Endothelial cell of umbilical vein (primary cell): ENCODE measurements around the gene CCDC136. TPM values are rescaled to one million over a fixed set of nuclear protein-coding genes. Genes with fewer than 3 reads are reported as not detected.

Source experiments
- BruUV-seq: library from RNA; stranded (reverse); fragments of 400-500 nt; replicated peaks from 2 replicates; lab custom pipeline; 2021; lab: Mats Ljungman, UMichigan
- CTCF ChIA-PET: fragments of 300-600, 350-600 bp; sonication (Branson Sonifier 250); formaldehyde crosslinking; loops from one replicate; lab custom pipeline; 2021; ENCODE audit warnings: antibody characterized with exemption, inconsistent platforms; lab: Charles Lee
- POLR2A ChIA-PET: fragments of 300-600, 350-600 bp; sonication (Branson Sonifier 250); formaldehyde crosslinking; loops from one replicate; lab custom pipeline; 2021; ENCODE audit warnings: antibody characterized with exemption, inconsistent platforms; lab: Charles Lee
- DNase-seq: peaks from one replicate; pipeline ENCODE4 v3.0.0-alpha.2; 2011; ENCODE audit warnings: low read depth, low spot score
- FAIRE-seq: peaks from 2 replicates; lab custom pipeline; 2011; peaks lifted over from hg19 to GRCh38; lab: Jason Lieb, UNC
- H2AFZ ChIP-seq: 2 replicates; pipeline ENCODE4 v1.6.0; 2012; ENCODE audit warnings: low read depth, low read length, control low read depth, inconsistent platforms
- H3K27ac ChIP-seq: 2 replicates; pipeline ENCODE4 v1.5.1; 2011; ENCODE audit warnings: low read depth, mild to moderate bottlenecking, control low read depth, low read length, moderate library complexity; ENCODE audit not compliant: insufficient read depth
- H3K27me3 ChIP-seq, 2 experiments: 2 replicates each; pipeline versions ENCODE4 v1.6.0 to v1.6.1; 2011; ENCODE audit warnings: low read length in 2 of 2, mixed read lengths in 1 of 2; ENCODE audit not compliant: control insufficient read depth in 2 of 2, insufficient read depth in 2 of 2
- H3K36me3 ChIP-seq, 2 experiments: 2 replicates in 1 of 2; 3 replicates in 1 of 2; pipeline ENCODE4 v1.5.1; 2011; ENCODE audit warnings: low read length in 2 of 2, mild to moderate bottlenecking in 1 of 2, moderate library complexity in 1 of 2; ENCODE audit not compliant: control insufficient read depth in 2 of 2, insufficient read depth in 2 of 2; ENCODE audit errors: extremely low read depth in 1 of 2
- H3K4me1 ChIP-seq: 3 replicates; pipeline ENCODE4 v1.5.1; 2011; ENCODE audit warnings: mild to moderate bottlenecking, low read length; ENCODE audit not compliant: control insufficient read depth, insufficient read depth; ENCODE audit errors: extremely low read depth
- H3K4me2 ChIP-seq: 2 replicates; pipeline ENCODE4 v1.6.1; 2011; ENCODE audit warnings: low read length, control low read depth, mixed read lengths; ENCODE audit not compliant: insufficient read depth
- H3K4me3 ChIP-seq, 3 experiments: fragments of 200-600 bp in 1 of 3; sonication (generic), shearing (Covaris generic) in 1 of 3; replicated peaks in 1 of 3; 2 replicates each; pipeline ENCODE4 v1.5.1; 2011 to 2016; ENCODE audit warnings: control low read depth in 3 of 3, low read length in 3 of 3, mild to moderate bottlenecking in 2 of 3, inconsistent platforms in 1 of 3, low read depth in 1 of 3, moderate library complexity in 1 of 3; ENCODE audit not compliant: insufficient read depth in 1 of 3
- H3K79me2 ChIP-seq: 2 replicates; pipeline ENCODE4 v1.6.0; 2012; ENCODE audit warnings: low read length, inconsistent platforms; ENCODE audit not compliant: control insufficient read depth, insufficient read depth
- H3K9ac ChIP-seq: replicated peaks from 2 replicates; pipeline ENCODE3; 2011; ENCODE audit warnings: low read length, control low read depth; ENCODE audit not compliant: insufficient read depth; ENCODE audit errors: extremely low read depth
- H3K9me1 ChIP-seq: replicated peaks from 3 replicates; pipeline ENCODE4 v1.6.0; 2011; ENCODE audit warnings: mild to moderate bottlenecking, low read length; ENCODE audit not compliant: control insufficient read depth, insufficient read depth; ENCODE audit errors: extremely low read depth
- H3K9me3 ChIP-seq: replicated peaks from 2 replicates; pipeline ENCODE4 v1.5.1; 2012; ENCODE audit warnings: low read length, inconsistent platforms; ENCODE audit not compliant: control insufficient read depth, insufficient read depth
- H4K20me1 ChIP-seq: replicated peaks from 2 replicates; pipeline ENCODE3; 2011; ENCODE audit warnings: mild to moderate bottlenecking, low read length; ENCODE audit not compliant: control insufficient read depth, insufficient read depth; ENCODE audit errors: extremely low read depth
- EZH2 ChIP-seq: IDR thresholded peaks from 2 replicates; pipeline ENCODE4 v1.6.1; 2012; ENCODE audit warnings: borderline replicate concordance, low read depth, mild to moderate bottlenecking, moderate library complexity, low read length, inconsistent platforms; ENCODE audit not compliant: severe bottlenecking
- FOS ChIP-seq: IDR thresholded peaks from 2 replicates; pipeline ENCODE4 v1.6.1; 2011; ENCODE audit warnings: mild to moderate bottlenecking, low read length, moderate library complexity, borderline replicate concordance; ENCODE audit not compliant: insufficient read depth
- GATA2 ChIP-seq: IDR thresholded peaks from 2 replicates; pipeline ENCODE4 v1.7.0; 2011; ENCODE audit warnings: low read depth, mild to moderate bottlenecking, moderate library complexity, mixed read lengths, low read length; ENCODE audit not compliant: insufficient read length, insufficient read depth
- JUN ChIP-seq: IDR thresholded peaks from 2 replicates; pipeline ENCODE4 v1.6.1; 2011; ENCODE audit warnings: borderline replicate concordance, low read depth; ENCODE audit not compliant: insufficient read length, insufficient read depth
- MYC ChIP-seq: IDR thresholded peaks from one replicate; pipeline ENCODE4 v1.6.1; 2011; ENCODE audit warnings: mild to moderate bottlenecking, low read depth, low read length
- POLR2A ChIP-seq: IDR thresholded peaks from 2 replicates; pipeline ENCODE4 v1.6.1; 2012; ENCODE audit warnings: low read depth, mild to moderate bottlenecking, control low read depth, low read length
- POLR2AphosphoS5 ChIP-seq: IDR thresholded peaks from 2 replicates; pipeline ENCODE4 v1.6.1; 2012; ENCODE audit warnings: low read depth, mild to moderate bottlenecking, control low read depth, low read length, moderate library complexity; ENCODE audit not compliant: insufficient read depth
- dilution Hi-C: fragments of 300-500 bp; cut with MboI; formaldehyde crosslinking; loops from one replicate; pipeline ENCODE4 v1.15.0; 2019; ENCODE audit warnings: low sequenced_read_pairs; ENCODE audit not compliant: extremely low pct_ligation_motif_present
- intact Hi-C: fragments of 100-400 bp; cut with micrococcal nuclease; formaldehyde crosslinking; loops from one replicate; pipeline ENCODE4 v1.10.0; 2022
- polyA plus RNA-seq, 4 experiments: library from polyadenylated mRNA; depleted of rRNA in 3 of 4; stranded (reverse) in 3 of 4; unstranded in 1 of 4; fragments of >200 nt; gene quantifications; 2 replicates each; pipeline versions ENCODE4 v1.2.1 to v1.2.3, GENCODE V29; 2011 to 2012; ENCODE audit warnings: missing spikeins in 1 of 4
- total RNA-seq: library from RNA; stranded (reverse); gene quantifications from 2 replicates; pipeline ENCODE4 v1.2.3, GENCODE V29; 2021

CCDC136 gene
- total and polyA plus RNA-seq, 2 donors (not counting 3 experiments of a cell fraction or from before 2014, with no cell fraction given): 1.8 to 3.3 TPM

DNA sequence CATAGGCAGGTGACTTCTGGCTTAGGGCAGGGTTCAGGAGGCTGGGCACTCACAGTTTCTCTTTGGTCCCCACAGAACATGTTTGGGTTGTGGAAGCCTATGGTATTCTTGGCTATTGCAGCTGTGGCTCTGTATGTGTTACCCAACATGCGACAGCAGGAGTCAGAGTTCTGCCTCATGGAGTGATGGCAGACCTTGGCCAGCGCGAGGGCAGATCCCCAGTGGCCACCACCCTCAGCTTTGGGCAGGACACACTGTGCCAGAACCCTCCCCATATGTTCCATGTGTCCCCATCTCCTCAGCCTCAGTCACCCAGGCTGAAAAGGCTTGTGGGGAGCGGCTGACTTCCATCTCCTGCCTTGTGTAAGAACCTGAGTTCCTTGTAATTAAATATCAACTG is 30.0 kb downstream of the CCDC136 start:
- H4K20me1 ChIP-seq: no peaks in the 10 kb centered on the region
- no peak for DNase-seq
- H3K9me1 ChIP-seq: no peaks in the 10 kb centered on the region
- FAIRE-seq: no peak
- H3K9ac ChIP-seq: no peak overlapping the region
- H3K79me2 ChIP-seq: no peaks in the 10 kb centered on the region
- ChIA-PET POLR2A (no interaction called here), CTCF (interaction anchor here (2.1 kb wide), 1 partner anchor 12 kb away, joined by 6 read pairs; no protein-coding TSS in a partner anchor)
- dilution Hi-C loops (no loop called here), intact Hi-C loops (no loop called here)
- no TSS peak for BruUV-seq
- H3K4me1 ChIP-seq: no peaks in the 10 kb centered on the region
- no peak overlapping the region for H3K4me3 ChIP-seq
- H3K4me2 ChIP-seq: no peak overlapping the region
- H3K27ac ChIP-seq: no peak overlapping the region
- no peaks in the 10 kb centered on the region for H3K9me3 ChIP-seq
- H2AFZ ChIP-seq: no peak overlapping the region
- H3K36me3 ChIP-seq: no peaks in the 10 kb centered on the region
- peaks cover 29 to 39% of the 10 kb centered on the region in 2 experiments for H3K27me3 ChIP-seq
- TF ChIP-seq MYC (no peak), EZH2 (no peak), JUN (no peak), POLR2A (no peak), POLR2AphosphoS5 (no peak)

DNA sequence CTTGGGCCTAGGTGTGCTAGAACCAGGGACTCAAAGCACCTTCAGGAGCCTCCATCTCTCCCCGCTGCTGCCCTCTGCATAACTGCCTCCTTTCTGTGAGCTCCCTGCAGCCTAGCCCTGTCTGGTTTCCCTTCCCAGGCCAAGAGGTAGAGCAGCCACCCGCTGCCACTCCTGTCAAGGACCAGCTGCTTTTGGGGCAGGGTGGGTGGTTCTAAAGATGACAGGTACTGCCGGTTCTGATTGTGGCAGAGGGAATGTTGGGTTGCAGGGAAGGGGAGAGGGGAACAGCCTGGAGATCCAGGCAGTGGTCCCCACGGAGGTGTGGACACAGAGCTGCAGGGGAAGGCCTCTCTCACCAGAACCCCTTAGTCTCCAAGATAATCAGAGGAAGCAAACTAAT is 34.7 kb downstream of the CCDC136 start:
- H3K36me3 ChIP-seq: no peaks in the 10 kb centered on the region
- CTCF ChIA-PET: interaction anchor here (3.0 kb wide), 1 partner anchor 15 kb away, joined by 12 read pairs; no protein-coding TSS in a partner anchor
- no peaks in the 10 kb centered on the region for H3K9me1 ChIP-seq
- DNase-seq (no peak), FAIRE-seq (no peak)
- H3K4me2 ChIP-seq: no peak overlapping the region
- H2AFZ ChIP-seq: no peak overlapping the region
- no peak for TF ChIP-seq POLR2A
- no peak for TF ChIP-seq JUN
- no peak for TF ChIP-seq FOS
- TF ChIP-seq POLR2AphosphoS5: no peak
- no peak for TF ChIP-seq GATA2
- no peak overlapping the region for H3K9ac ChIP-seq
- H4K20me1 ChIP-seq: no peaks in the 10 kb centered on the region
- intact Hi-C loops (loop anchor here (5.0 kb wide), 1 partner anchor 1316 kb away; no protein-coding TSS in a partner anchor), dilution Hi-C loops (no loop called here)
- peaks cover 12% of the 10 kb centered on the region for H3K79me2 ChIP-seq
- H3K27me3 ChIP-seq: peaks cover 5 to 6% of the 10 kb centered on the region in 2 experiments
- no peak overlapping the region for H3K4me3 ChIP-seq
- POLR2A ChIA-PET: no interaction called here
- peaks cover 20% of the 10 kb centered on the region for H3K4me1 ChIP-seq
- no peaks in the 10 kb centered on the region for H3K9me3 ChIP-seq
- BruUV-seq: no TSS peak
- H3K27ac ChIP-seq: no peak overlapping the region
